ENCODE results near the gene SFTPA1. TPM values are rescaled to one million over a fixed set of nuclear protein-coding genes. Genes with fewer than 3 reads are reported as not detected.
"Not testable (repeated sequence)": the region's sequence is repeated elsewhere in the genome, so short reads cannot be mapped to it uniquely, and the experiment has no call there.

The SFTPA1 gene
- total RNA-seq, 1 donor = not detected

- H3K9me3 ChIP-seq (ENCODE audit: low read depth, low read length); H3K27me3 ChIP-seq (ENCODE audit: insufficient read depth, low read length); H3K4me3 ChIP-seq (ENCODE audit: low read length); H3K4me1 ChIP-seq (ENCODE audit: insufficient read depth, low read length): not testable (repeated sequence)
Observed at GRCh38 chr10:79636654-79637199, 26.0 kb downstream of the SFTPA1 start.

- Histone ChIP-seq H3K9me3 (ENCODE audit: low read depth, low read length) (no peaks in the 10 kb centered on the region), H3K27me3 (ENCODE audit: insufficient read depth, low read length) (no peaks in the 10 kb centered on the region), H3K4me3 (ENCODE audit: low read length) (no peak overlapping the region), H3K4me1 (ENCODE audit: insufficient read depth, low read length) (no peaks in the 10 kb centered on the region)
Observed at GRCh38 chr10:79638318-79638717, 27.6 kb downstream of the SFTPA1 start.

GRCh38 chr10:79652695-79653094, 42.0 kb downstream of the SFTPA1 start:
- not testable (repeated sequence) for H3K27me3 ChIP-seq (ENCODE audit: insufficient read depth, low read length); H3K4me1 ChIP-seq (ENCODE audit: insufficient read depth, low read length); H3K9me3 ChIP-seq (ENCODE audit: low read depth, low read length); H3K4me3 ChIP-seq (ENCODE audit: low read length)

- H3K27me3 ChIP-seq (ENCODE audit: insufficient read depth, low read length); H3K9me3 ChIP-seq (ENCODE audit: low read depth, low read length); H3K4me3 ChIP-seq (ENCODE audit: low read length); H3K4me1 ChIP-seq (ENCODE audit: insufficient read depth, low read length): not testable (repeated sequence)
Observed at GRCh38 chr10:79663287-79663686, 52.5 kb downstream of the SFTPA1 start.

- H3K9me3 ChIP-seq (ENCODE audit: low read depth, low read length); H3K4me1 ChIP-seq (ENCODE audit: insufficient read depth, low read length); H3K27me3 ChIP-seq (ENCODE audit: insufficient read depth, low read length); H3K4me3 ChIP-seq (ENCODE audit: low read length): not testable (repeated sequence)
Observed at GRCh38 chr10:79664686-79665085, 53.9 kb downstream of the SFTPA1 start.

Other genes starting within 250 kb of the SFTPA1 start
- 4.0 TPM for gene ZCCHC24, start 165.3 kb upstream of the SFTPA1 start, total RNA-seq
- gene EIF5AL1, start 98.4 kb upstream of the SFTPA1 start, total RNA-seq = 0.73 TPM
- not detected for gene SFTPA2, start 50.5 kb upstream of the SFTPA1 start, total RNA-seq
- gene NUTM2B, start 92.3 kb downstream of the SFTPA1 start, total RNA-seq = 0.63 TPM
- gene NUTM2E, start 215.8 kb downstream of the SFTPA1 start, total RNA-seq = 0.42 TPM